CD4-positive, alpha-beta T cell treated with Interleukin-15 for 4 hours (primary cell): ENCODE measurements around the gene PEMT.

Experiments
- DNase-seq: peaks from one replicate; pipeline ENCODE4 v3.0.0-alpha.2; 2020; ENCODE audit warnings: low spot score

The PEMT gene

DNA sequence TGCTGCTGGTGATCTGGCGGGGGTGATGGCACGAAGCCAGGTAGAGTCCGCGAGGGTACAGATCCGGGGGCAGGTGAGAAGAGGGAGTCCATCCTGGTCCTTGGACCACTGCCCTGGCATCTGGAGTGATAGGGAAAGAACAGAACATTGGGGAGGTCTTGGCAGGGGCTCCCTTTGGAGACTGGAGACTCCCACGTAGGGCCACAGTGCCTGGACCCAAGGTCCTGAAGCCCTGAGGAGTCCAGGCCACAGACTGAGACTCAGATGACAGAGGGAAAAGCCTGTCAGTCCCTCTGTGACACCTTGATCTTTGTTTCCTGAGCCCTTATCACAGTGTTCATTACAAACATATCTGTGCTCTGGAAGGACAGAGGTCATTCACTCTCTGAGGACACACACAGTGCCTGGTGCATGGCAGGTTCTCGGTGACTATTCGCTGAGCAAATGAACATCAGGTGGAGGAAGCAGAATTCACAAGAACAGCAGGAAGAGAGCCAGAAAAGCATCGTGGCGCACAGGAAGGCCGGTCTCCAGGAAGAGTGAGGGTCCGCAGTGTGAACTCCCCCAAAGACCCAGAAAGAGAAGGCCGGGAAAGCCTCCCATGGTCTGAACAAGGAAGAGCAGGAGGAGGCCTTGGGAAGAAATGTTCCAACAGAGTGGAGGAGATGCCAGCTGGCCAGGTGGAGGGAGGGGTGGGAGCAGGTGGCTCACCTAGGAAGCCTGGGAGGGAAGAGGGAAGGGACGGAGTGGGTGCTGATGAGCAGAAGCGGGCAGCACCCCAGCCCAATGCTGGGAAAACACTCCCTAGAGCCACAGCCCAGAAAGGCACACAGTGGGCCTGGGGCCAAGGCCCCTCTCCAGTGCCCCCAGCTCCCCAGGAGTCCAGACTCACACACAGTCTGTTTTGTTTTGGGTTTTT is 20.5 kb downstream of the PEMT start:
- no peak for DNase-seq

DNA sequence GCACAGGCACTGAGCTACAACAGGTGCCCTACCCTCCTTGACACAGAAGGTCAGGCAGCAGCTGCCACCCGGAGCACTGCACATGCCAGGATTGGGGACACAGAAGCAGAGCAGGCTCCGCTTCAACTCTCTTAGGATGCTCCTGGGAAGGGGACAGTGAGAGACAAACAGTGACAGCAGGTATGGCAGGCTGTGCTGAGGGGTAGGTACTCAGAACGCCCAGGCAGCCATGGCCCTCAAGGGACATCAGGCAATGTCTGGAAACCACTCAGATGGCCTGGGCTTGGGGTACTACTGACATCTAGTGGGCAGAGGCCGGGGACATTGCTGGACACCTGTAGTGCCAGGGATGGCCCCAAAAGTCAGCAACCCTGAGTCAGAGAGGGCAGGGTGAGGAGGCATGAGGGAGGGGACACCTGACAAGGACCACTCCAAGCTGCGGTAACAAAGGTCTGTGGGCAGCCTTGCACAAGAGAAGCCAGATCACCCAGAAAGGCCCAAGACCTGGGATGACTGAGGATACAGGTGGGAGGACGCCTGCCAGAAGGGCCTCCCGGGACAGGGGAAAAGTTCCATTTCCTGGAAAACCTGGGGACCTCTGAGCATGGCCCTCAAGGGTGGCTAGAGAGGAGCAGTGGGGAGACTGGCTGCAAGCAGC is 21.2 kb downstream of the PEMT start:
- DNase-seq: no peak

GRCh38 chr17:17569691-17570090 is 21.8 kb downstream of the PEMT start:
- no peak for DNase-seq

DNA sequence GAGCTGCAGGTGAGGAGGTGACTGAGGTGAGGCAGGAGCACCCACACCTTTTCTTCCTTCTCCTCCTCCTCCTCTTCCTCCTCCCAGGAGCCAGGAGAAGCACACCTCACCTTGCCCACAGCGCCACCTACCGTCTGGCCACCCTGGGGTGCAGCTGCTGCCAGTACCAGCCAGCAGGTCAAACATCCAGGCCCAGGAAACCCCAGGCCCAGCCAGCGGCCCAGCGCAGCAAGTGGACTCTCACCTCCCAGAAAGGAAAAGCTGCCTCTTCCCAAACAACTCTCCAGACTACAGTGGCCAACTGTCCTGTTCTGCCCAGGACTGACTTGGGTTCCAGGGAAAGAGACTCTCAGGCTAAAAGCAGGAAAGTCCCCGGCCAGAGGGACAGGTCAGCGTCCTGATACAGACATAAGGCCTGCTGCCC is 22.7 kb downstream of the PEMT start:
- DNase-seq: peak; percentile 39

DNA sequence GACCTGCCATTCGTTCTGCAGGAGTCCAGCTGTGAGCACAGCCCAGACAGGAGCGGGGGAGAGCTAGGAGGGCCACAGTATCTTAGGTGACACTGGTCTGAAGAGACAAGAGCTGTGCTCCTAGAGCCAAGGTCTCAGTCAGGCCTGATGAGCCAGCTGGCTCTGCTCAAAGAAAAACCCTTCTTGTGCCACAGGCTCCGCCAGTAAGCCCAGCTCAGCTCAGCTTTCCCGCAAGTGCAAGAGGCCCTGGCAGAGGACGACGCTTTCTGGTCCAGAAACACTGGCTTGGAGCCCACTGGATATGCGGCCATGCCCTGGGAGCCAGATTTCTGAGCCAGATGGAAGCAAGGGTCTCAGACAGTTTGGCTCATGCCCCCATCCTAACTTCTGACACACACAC is 23.9 kb downstream of the PEMT start:
- DNase-seq: no peak

DNA sequence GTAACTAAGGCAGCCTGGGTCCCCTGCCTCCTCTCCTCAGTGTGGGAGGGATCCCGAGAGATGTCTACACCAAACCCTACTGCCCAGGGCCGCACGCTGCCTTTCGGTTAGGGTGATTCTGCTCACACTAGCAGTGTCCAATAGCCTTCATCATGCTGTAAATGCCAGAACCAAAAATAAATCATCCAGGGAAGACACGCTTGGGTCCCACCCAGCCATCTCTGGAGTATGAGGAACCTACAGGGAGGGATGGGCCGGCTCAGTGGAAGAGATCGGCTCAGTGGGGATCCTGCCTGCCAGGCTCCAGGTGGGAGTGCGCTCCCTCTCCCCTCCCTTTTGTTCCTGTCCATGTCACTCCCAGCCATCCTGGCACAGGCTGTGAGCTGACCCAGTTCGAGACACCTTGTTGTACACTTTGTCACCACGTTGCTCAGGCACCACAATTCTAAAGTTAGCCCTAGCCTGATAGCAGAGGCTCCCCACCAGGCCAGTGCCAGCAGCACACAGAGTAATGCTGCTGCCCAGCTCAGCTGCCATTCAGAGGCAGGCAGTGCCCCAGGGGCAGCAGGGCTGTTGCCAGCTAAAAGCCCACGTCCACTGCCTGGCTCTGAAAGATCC is 24.5 kb downstream of the PEMT start:
- no peak for DNase-seq

- DNase-seq: no peak
These were observed 25.8 kb downstream of the PEMT start for GRCh38 chr17:17565471-17566339.

- DNase-seq: no peak
These were observed 26.6 kb downstream of the PEMT start for GRCh38 chr17:17564896-17565295.

DNA sequence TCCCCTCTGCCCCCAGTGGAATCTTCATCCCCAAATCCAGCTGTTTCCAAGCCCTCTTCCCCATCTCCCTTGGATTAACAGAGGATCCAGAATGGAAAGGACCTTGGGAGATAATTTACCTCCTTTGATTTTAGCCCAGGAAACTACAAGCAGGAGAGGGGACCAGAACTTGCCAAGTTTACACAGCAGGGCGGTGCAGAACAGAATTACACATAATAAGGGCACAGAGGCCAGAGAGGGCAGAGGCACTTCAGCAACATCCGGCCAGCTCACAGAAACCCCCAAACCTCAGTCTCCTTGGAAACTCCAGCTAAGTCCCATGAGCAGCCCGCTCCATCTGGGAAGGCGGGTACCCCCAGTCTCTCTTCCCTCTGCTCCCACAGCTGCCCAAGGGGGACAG is 27.2 kb downstream of the PEMT start:
- no peak for DNase-seq

- no peak for DNase-seq
These were observed 28.0 kb downstream of the PEMT start for GRCh38 chr17:17563530-17563929.

GRCh38 chr17:17562146-17562511 is 29.4 kb downstream of the PEMT start:
- no peak for DNase-seq

- no peak for DNase-seq
These were observed 29.9 kb downstream of the PEMT start for GRCh38 chr17:17561408-17562145.

DNA sequence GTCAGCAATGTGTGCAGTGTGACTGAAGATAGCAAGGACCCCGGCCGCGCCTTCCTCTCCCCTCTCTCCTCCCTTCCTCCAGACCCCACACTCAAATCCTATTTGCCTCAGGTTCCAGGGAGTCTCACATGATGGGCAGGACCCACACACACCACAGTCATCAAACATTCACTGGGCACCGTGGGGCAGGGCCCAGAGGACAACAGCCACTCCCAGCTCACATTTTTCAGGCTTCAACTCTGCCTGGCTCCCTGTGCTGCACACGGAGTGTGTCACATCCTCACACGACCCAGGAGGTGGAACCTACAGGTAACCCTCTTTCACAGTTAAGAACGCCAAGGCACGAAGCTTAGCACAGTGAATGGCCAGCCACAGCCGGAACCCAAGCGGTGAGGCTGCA is 30.5 kb downstream of the PEMT start:
- DNase-seq: no peak

- no peak for DNase-seq
These were observed 31.3 kb downstream of the PEMT start for GRCh38 chr17:17560167-17560566.

GRCh38 chr17:17559164-17559563 is 32.3 kb downstream of the PEMT start:
- DNase-seq: no peak

DNA sequence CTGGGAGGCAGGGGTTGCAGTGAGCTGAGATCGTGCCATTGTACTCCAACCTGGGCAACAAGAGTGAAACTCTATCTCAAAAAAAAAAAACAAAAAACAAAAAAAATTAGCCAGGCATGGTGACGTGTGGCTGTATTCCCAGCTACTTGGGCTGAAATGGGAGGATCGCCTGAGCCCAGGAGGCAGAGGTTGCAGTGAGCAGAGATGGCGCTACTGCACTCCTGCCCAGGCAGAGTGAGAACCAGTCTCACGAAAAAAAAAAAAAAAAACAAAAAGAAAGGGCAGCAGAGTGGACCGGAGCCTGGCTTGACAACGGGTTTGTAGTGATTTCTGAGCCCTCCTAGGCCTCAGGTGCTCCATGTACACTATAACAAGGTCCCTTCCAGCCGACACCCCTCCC is 33.1 kb downstream of the PEMT start:
- DNase-seq: no peak

DNA sequence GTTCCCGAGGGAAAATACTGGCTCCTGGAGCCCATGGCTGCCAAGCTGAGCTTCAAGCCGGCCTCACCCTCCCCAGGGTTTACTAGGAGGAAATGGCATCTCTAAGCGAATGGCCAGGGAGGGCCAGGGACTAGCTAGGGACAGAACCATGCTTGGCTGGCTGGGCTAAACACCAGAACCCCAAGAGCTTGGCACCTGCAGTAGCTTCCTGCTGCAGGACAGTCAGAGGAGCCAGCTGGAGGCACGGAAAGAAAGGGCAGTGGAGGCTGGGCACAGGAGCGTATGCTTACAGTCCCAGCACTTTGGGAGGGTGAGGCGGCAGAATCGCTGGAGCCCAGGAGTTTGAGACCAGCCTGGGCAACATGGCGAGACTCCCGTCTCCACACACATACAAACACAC is 33.7 kb downstream of the PEMT start:
- no peak for DNase-seq

GRCh38 chr17:17556671-17557070 is 34.8 kb downstream of the PEMT start:
- no peak for DNase-seq

DNA sequence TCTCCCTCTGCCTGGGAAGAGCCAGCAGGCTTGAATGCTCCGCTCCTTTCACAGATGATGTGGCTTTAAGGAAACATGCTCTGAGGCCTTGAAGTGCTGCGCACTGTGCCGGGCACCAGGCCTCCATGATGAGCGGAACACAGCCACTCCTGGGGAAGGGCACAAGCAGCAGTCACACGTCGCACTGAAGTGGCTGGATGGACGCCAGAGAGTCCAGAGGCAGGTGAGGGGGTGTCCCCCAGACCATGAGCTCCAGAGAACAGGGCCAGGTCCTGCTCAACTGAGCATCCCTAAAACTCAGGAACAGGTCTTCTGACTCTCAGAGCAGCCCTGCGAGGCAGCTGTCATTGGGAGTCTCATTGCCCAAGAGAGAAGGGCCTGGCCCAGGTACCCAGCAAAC is 35.6 kb downstream of the PEMT start:
- DNase-seq: no peak

- no peak for DNase-seq
These were observed 36.4 kb downstream of the PEMT start for GRCh38 chr17:17555151-17555550.

DNA sequence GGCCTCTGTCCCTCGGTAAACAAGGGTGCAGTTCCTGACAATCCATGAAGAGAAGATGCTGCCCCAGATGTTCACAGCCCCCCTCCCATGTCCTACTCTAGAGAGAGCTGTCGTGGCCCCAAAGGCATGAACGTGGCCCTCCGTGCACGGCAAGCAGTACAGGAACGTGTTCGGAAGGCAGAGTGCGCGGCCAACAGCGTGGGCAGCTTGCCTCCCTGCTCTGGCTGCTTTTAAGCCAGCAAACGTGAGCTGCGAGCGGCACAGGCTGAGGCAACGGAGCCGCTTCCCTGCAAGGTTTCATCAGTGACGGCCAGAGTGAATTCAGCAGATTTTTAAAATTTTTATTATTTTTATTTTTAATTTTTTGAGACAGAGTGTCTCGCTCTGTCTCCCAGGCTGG is 37.2 kb downstream of the PEMT start:
- DNase-seq: no peak
